DOHH2 (cell line): ENCODE data around the gene ARL6IP1.
"Not testable (repeated sequence)": the region's sequence is repeated elsewhere in the genome, so short reads cannot be mapped to it uniquely, and the experiment has no call there.

Source experiments
- EZH2phosphoT487 ChIP-seq: fragments of 200-600 bp; sonication (generic); IDR thresholded peaks from 2 replicates; pipeline ENCODE4 v1.6.1; 2017; ENCODE audit warnings: borderline replicate concordance, mild to moderate bottlenecking, antibody characterized with exemption, low read length, moderate library complexity, mixed read lengths
- TF ChIP-seq, protein P1 (sequence below): fragments of 200-600 bp; sonication (generic); IDR thresholded peaks from one replicate; pipeline ENCODE4 v1.5.1; 2014; ENCODE audit warnings: antibody characterized with exemption, mild to moderate bottlenecking, low read depth, low read length; ENCODE audit not compliant: poor library complexity, severe bottlenecking

GRCh38 chr16:18774651-18775050 lies 26.7 kb downstream of the ARL6IP1 start:
- TF ChIP-seq, protein P1, sequence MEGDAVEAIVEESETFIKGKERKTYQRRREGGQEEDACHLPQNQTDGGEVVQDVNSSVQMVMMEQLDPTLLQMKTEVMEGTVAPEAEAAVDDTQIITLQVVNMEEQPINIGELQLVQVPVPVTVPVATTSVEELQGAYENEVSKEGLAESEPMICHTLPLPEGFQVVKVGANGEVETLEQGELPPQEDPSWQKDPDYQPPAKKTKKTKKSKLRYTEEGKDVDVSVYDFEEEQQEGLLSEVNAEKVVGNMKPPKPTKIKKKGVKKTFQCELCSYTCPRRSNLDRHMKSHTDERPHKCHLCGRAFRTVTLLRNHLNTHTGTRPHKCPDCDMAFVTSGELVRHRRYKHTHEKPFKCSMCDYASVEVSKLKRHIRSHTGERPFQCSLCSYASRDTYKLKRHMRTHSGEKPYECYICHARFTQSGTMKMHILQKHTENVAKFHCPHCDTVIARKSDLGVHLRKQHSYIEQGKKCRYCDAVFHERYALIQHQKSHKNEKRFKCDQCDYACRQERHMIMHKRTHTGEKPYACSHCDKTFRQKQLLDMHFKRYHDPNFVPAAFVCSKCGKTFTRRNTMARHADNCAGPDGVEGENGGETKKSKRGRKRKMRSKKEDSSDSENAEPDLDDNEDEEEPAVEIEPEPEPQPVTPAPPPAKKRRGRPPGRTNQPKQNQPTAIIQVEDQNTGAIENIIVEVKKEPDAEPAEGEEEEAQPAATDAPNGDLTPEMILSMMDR = not testable (repeated sequence)
- TF ChIP-seq EZH2phosphoT487 = not testable (repeated sequence)
